ENCODE results near the gene CLDN5.
"Not testable (repeated sequence)": the region's sequence is repeated elsewhere in the genome, so short reads cannot be mapped to it uniquely, and the experiment has no call there.

Gene CLDN5

GRCh38 chr22:19548427-19548826 lies 24.2 kb upstream of the CLDN5 start:
- not testable (repeated sequence) for DNase-seq (ENCODE audit: low read depth)

DNA sequence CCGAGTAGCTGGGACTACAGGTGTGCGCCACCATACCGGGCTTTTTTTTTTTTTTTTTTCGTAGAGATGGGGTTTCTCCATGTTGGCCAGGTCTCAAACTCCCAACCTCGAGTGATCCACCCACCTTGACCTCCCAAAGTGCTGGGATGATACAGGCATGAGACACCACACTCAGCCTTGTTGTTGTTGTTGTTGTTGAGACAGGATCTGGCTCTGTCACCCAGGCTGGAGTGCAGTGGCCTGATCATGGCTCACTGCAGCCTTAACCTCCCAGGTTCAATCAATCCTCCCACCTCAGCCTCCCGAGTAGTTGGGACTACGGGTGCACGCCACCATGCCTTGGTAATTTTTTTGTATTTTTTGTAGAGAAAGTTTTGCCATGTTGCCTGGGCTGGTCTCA lies 23.4 kb upstream of the CLDN5 start:
- DNase-seq (ENCODE audit: low read depth), result no peak

- no peak for DNase-seq (ENCODE audit: low read depth)
These were observed 22.5 kb upstream of the CLDN5 start for GRCh38 chr22:19546680-19547079.

- no peak for DNase-seq (ENCODE audit: low read depth)
These were observed 21.7 kb upstream of the CLDN5 start for GRCh38 chr22:19545935-19546207.

- no peak for DNase-seq (ENCODE audit: low read depth)
These were observed 19.9 kb upstream of the CLDN5 start for GRCh38 chr22:19543970-19544708.

DNA sequence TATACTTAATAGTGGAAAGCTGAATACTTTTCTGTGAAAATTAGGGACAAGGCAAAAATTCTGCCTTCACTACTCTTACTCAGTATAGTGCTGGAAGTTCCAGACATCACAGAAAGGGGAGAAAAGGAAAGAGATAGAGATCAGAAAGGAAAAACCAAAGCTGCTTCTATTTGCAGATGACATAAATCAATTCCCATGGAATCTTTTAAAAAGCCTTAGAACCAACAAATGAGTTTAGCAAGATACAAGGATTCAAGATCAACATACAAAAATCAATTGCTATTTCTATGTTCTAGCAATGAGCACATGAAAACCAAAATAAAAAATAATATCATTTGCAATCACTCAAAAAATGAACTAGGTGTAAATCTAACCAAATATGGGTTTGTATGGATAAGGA lies 16.2 kb upstream of the CLDN5 start:
- no peak for DNase-seq (ENCODE audit: low read depth)

GRCh38 chr22:19537941-19538488 lies 13.8 kb upstream of the CLDN5 start:
- no peak for DNase-seq (ENCODE audit: low read depth)

DNA sequence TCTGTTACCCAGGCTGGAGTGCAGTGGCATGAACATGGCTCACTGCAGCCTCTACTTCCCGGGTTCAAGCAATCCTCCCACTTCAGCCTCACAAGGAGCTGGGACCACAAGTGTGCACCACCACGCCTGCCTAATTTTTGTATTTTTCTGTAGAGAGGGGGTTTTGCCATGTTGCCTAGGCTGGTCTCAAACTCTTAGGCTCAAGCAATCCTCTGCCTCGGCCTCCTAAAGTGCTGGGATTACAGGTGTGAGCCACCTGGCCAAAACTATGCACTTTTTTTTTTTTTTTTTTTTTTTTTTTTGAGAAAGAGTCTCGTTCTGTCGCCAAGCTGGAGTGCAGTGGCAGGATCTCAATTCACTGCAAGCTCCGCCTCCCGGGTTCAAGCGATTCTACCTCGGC lies 12.4 kb upstream of the CLDN5 start:
- DNase-seq (ENCODE audit: low read depth), result no peak

DNA sequence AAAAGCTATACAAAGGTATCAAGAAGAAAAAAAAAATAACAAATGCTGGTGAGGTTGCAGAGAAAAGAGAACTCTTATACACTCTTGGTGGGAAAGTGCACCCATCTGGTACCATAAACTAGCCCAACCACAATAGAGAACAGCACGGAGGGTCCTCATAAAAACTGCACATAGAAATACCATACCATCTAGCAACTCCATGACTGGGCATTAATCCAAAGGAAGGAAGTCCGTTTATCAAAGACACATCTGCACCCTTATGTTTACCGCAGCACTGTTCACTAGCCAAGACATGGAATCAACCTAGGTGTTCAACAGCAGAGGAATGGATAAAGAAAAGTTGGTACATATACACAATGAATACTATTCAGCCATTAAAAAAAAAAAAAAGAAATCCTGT lies 10.8 kb upstream of the CLDN5 start:
- DNase-seq (ENCODE audit: low read depth), result no peak

DNA sequence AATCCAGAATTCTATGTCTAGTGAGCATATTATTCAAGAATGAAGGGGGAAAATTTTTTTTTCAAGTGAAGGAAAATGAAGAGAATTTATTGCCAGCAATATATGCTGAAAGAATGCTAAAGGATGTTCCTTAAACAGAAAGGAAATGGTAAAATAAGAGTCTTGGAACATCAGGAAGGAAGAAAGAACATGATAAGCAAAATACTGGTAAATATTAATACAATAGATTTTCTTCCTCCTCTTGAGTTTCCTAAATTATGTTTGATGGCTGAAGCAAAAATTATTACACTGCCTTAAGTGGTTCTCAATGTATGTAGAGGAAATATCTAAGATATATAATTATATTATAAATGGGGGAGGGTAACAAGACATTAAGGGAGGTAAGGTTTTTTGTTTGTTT lies 9.6 kb upstream of the CLDN5 start:
- no peak for DNase-seq (ENCODE audit: low read depth)

GRCh38 chr22:19533049-19533626 lies 8.9 kb upstream of the CLDN5 start:
- DNase-seq (ENCODE audit: low read depth), result no peak

GRCh38 chr22:19531327-19531726 lies 7.1 kb upstream of the CLDN5 start:
- DNase-seq (ENCODE audit: low read depth), result not testable (repeated sequence)

DNA sequence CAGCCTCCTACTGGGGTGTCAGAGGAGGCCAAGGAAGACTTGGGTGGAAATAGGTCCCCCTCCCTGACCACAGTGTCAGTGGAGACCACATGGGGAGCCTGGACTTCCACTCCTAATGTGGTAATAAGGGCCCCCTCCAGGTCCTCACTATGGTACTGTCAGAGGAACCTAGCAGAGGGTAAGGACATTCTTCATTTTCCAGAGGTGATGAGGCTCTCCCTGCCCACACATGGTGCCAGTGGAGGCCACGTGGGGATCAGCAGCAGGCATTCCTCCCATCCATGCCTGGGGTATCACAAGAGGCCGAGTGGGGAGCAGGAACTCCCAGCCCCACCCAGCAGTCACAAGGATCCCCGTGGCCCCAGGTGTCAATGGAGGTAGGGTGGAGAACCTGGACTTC lies 6.5 kb upstream of the CLDN5 start:
- no peak for DNase-seq (ENCODE audit: low read depth)

DNA sequence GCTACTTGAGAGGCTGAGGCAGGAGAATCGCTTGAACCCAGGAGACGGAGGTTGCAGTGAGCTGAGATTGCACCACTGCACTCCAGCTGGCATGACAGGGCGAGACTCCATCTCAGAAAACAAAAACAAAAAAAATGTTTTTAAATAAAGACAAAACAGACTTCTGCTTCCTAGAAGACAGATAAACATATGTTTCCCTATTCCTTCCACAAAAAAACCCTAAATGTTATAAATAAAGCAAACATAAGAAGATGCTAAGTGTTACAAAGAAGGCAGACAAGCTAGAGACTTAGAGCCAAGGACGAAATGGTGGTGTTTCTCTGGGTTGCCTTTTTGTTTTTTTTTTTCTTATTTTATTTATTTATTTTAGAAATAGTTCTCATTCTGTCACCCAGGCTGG lies 5.6 kb upstream of the CLDN5 start:
- no peak for DNase-seq (ENCODE audit: low read depth)

GRCh38 chr22:19527861-19528417 lies 3.7 kb upstream of the CLDN5 start:
- DNase-seq (ENCODE audit: low read depth), result peak; percentile 32

DNA sequence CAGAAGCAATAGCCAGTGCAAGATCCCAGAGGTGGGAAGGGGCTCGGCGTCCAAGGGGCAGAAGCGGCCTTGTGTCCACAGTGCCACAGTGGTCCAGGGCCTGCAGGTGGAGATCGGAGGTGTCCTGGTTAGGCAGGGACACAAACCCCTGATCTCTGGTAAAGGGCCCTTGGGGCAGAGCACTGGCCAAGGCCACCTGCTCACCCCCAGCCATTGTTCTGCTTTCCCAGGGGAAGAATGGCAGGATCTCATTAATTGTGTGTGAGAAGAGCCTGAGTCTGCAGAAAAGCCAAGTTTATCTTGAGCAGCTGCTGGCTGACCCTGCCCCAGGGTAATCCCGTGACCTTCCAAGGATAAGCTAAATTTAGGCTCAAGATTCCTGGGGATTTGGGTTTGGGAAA lies 3.1 kb upstream of the CLDN5 start:
- DNase-seq (ENCODE audit: low read depth), result no peak

- DNase-seq (ENCODE audit: low read depth), result no peak
These were observed 2.5 kb upstream of the CLDN5 start for GRCh38 chr22:19526702-19527111.

DNA sequence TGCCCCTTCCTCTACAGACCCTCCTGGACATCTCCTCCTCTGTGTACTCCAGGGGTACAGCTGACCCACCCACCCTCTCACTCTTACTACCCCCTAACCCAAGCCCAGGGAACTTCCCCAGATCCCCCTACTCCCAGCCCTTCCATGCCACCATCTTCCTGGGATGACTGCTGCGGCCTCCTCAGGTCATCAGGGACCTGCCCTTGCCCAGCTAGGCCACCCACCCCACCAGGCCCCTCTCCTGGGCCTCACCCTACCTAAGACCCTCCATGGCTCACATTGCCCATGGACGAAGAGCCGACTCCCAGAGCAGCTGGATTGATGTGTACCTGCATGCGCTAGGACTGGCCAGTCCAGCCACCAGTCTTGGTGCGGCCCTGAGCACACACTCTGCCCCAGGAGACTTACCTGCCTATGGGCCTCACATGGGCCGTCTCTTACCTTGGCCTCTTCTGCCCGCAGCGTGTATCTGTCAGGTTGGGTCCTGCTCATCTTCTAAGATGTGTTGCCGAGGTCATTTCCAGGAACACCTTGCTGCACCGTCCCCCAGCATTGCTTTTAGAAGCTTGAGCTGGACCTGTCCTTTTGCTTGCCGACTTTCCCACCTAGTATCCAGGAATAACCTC lies 2.0 kb upstream of the CLDN5 start:
- DNase-seq (ENCODE audit: low read depth), result no peak

- DNase-seq (ENCODE audit: low read depth), result no peak
These were observed 1.5 kb upstream of the CLDN5 start for GRCh38 chr22:19525666-19526065.

- no peak for DNase-seq (ENCODE audit: low read depth)
These were observed 978 bp upstream of the CLDN5 start for GRCh38 chr22:19525116-19525660.

GRCh38 chr22:19523240-19524169 lies 705 bp downstream of the CLDN5 start:
- DNase-seq (ENCODE audit: low read depth), result peak; percentile 43

DNA sequence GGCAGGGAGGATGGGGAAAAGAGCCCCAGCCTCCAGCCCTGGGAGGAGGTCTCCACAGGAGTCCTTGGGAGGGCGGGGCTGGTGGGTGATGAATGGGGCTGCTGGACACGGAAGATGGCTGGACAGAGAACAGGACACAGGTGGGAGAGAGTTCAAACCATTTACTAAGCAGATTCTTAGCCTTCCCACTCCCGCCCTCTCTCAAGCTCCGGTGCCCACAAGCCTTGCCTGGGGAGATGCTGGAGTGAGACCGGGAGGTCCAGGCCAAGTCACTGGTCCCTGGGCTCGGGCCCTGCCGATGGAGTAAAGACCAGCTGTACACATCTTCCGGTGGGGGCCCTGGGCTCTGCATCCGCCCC lies 1.4 kb downstream of the CLDN5 start:
- DNase-seq (ENCODE audit: low read depth), result no peak

Data from EH (cell line).